ENCODE data around the gene LMNA. TPM values are rescaled to one million over a fixed set of nuclear protein-coding genes. Genes with fewer than 3 reads are reported as not detected.

The LMNA gene
- total and polyA plus RNA-seq, 4 donors: 60.4 to 160 (median 97.2) TPM

- H3K9ac ChIP-seq (ENCODE audit: low read depth in 1 of 2, low read length in 2 of 2): no peak overlapping the region
- no peaks in the 10 kb centered on the region for H3K9me3 ChIP-seq (ENCODE audit: control insufficient read depth in 4 of 4, low read length in 3 of 4)
- TF ChIP-seq RXRA (IDR thresholded peaks at IDR 0.05) (no peak), MAX (IDR thresholded peaks at IDR 0.05) (no peak), RAD21 (IDR thresholded peaks at IDR 0.05) (no peak), FOXA2 (IDR thresholded peaks at IDR 0.05) (no peak), ATF3 (IDR thresholded peaks at IDR 0.05) (no peak), TAF1 (conservative IDR thresholded peaks at IDR 0.05) (no peak), EGR1 (IDR thresholded peaks at IDR 0.05; ENCODE audit: low read depth in 2 of 2) (no peak), CTCF (IDR thresholded peaks at IDR 0.05; ENCODE audit: low read depth, low read length, missing input control) (no peak), NR2F2 (IDR thresholded peaks at IDR 0.05) (no peak)
- no peaks in the 10 kb centered on the region for H3K27me3 ChIP-seq (ENCODE audit: control insufficient read depth in 4 of 4, insufficient read depth in 4 of 4, low read length in 3 of 4)
- H3K36me3 ChIP-seq (ENCODE audit: control insufficient read depth in 4 of 4, insufficient read depth in 3 of 4, low read depth in 1 of 4, low read length in 3 of 4): no peaks in the 10 kb centered on the region
- no peak overlapping the region for H3K4me3 ChIP-seq (ENCODE audit: low read depth in 1 of 3, low read length in 3 of 3)
- no peak overlapping the region for H3K27ac ChIP-seq (ENCODE audit: low read depth in 1 of 2, low read length in 2 of 2)
- 74% methylated on average over 5 of the region's 5 CpGs for WGBS
- H3K4me1 ChIP-seq (ENCODE audit: control insufficient read depth in 4 of 4, insufficient read depth in 4 of 4, low read length in 3 of 4): no peaks in the 10 kb centered on the region
- no peak for DNase-seq (ENCODE audit: low spot score)
Observed at GRCh38 chr1:156167536-156167935, 53.0 kb downstream of the LMNA start.

- WGBS: 92% methylated on average over 9 of the region's 9 CpGs
- no peak overlapping the region for H3K4me3 ChIP-seq (ENCODE audit: low read depth in 1 of 3, low read length in 3 of 3)
- TF ChIP-seq RAD21 (IDR thresholded peaks at IDR 0.05) (no peak), FOXA1 (IDR thresholded peaks at IDR 0.05) (no peak), HNF4G (IDR thresholded peaks at IDR 0.05) (no peak), CTCF (IDR thresholded peaks at IDR 0.05; ENCODE audit: low read depth, low read length, missing input control) (no peak), TAF1 (conservative IDR thresholded peaks at IDR 0.05) (no peak), GABPA (IDR thresholded peaks at IDR 0.05 in 1 of 2, conservative IDR thresholded peaks at IDR 0.05 in 1 of 2) (no peak)
- H3K27ac ChIP-seq (ENCODE audit: low read depth in 1 of 2, low read length in 2 of 2): no peak overlapping the region
- no peaks in the 10 kb centered on the region for H3K9me3 ChIP-seq (ENCODE audit: control insufficient read depth in 4 of 4, low read length in 3 of 4)
- no peak overlapping the region for H3K9ac ChIP-seq (ENCODE audit: low read depth in 1 of 2, low read length in 2 of 2)
- no peak for DNase-seq (ENCODE audit: low spot score)
- H3K27me3 ChIP-seq (ENCODE audit: control insufficient read depth in 4 of 4, insufficient read depth in 4 of 4, low read length in 3 of 4): no peaks in the 10 kb centered on the region
- no peaks in the 10 kb centered on the region for H3K4me1 ChIP-seq (ENCODE audit: control insufficient read depth in 4 of 4, insufficient read depth in 4 of 4, low read length in 3 of 4)
- H3K36me3 ChIP-seq (ENCODE audit: control insufficient read depth in 4 of 4, insufficient read depth in 3 of 4, low read depth in 1 of 4, low read length in 3 of 4): no peaks in the 10 kb centered on the region
Observed at GRCh38 chr1:156172696-156173470, 58.4 kb downstream of the LMNA start.

Data from liver (tissue), 9 donors.